ENCODE measurements around the gene BMF. TPM values are rescaled to one million over a fixed set of nuclear protein-coding genes. Genes with fewer than 3 reads are reported as not detected.

BMF gene
- total and polyA plus RNA-seq, 7 donors, result 4.8 to 18.1 (median 15.3) TPM

GRCh38 chr15:40134885-40135284, 26.2 kb upstream of the BMF start:
- WGBS, 2 donors, result 83 to 87% methylated on average over 9 of the region's 9 CpGs
- Histone ChIP-seq H3K27me3 (peaks cover 0 to 2% (median 0%) of the 10 kb centered on the region in 3 donors), H3K27ac (no peak overlapping the region), H3K9me3 (no peaks in the 10 kb centered on the region), H3K4me1 (no peaks in the 10 kb centered on the region), H3K36me3 (no peaks in the 10 kb centered on the region), H3K4me3 (no peak overlapping the region)
- no peak for TF ChIP-seq POLR2AphosphoS5 (IDR thresholded peaks at IDR 0.05)
- no peak for TF ChIP-seq EP300 (IDR thresholded peaks at IDR 0.05)
- no peak for TF ChIP-seq POLR2A (IDR thresholded peaks at IDR 0.05)
- no peak for TF ChIP-seq CTCF (IDR thresholded peaks at IDR 0.05)
- DNase-seq, result no peak
- intact Hi-C loops (cut with DNase I), result no loop called here

GRCh38 chr15:40133544-40133943, 24.9 kb upstream of the BMF start:
- no peak overlapping the region for H3K4me3 ChIP-seq
- no peak overlapping the region for H3K27ac ChIP-seq
- intact Hi-C loops (cut with DNase I), result no loop called here
- TF ChIP-seq EP300 (IDR thresholded peaks at IDR 0.05) (no peak), POLR2A (IDR thresholded peaks at IDR 0.05) (no peak), POLR2AphosphoS5 (IDR thresholded peaks at IDR 0.05) (no peak), CTCF (IDR thresholded peaks at IDR 0.05) (no peak)
- WGBS, 2 donors, result 95 to 96% methylated on average over 13 of the region's 13 CpGs
- no peaks in the 10 kb centered on the region for H3K4me1 ChIP-seq
- peaks cover 0 to 4% (median 0%) of the 10 kb centered on the region in 3 donors for H3K27me3 ChIP-seq
- no peaks in the 10 kb centered on the region for H3K9me3 ChIP-seq
- no peak for DNase-seq
- H3K36me3 ChIP-seq, result no peaks in the 10 kb centered on the region

GRCh38 chr15:40130799-40131502, 22.3 kb upstream of the BMF start:
- intact Hi-C loops (cut with DNase I), result no loop called here
- Histone ChIP-seq H3K36me3 (no peaks in the 10 kb centered on the region), H3K4me3 (no peak overlapping the region), H3K9me3 (no peaks in the 10 kb centered on the region), H3K27ac (no peak overlapping the region), H3K4me1 (no peaks in the 10 kb centered on the region), H3K27me3 (peaks cover 0 to 4% (median 0%) of the 10 kb centered on the region in 3 donors)
- DNase-seq, result no peak
- TF ChIP-seq EP300 (IDR thresholded peaks at IDR 0.05) (no peak), POLR2AphosphoS5 (IDR thresholded peaks at IDR 0.05) (no peak)
- WGBS, 2 donors, result 68 to 88% methylated on average over 19 of the region's 19 CpGs

- no peak for DNase-seq
- Histone ChIP-seq H3K36me3 (no peaks in the 10 kb centered on the region), H3K9me3 (no peaks in the 10 kb centered on the region), H3K27ac (no peak overlapping the region), H3K4me1 (no peaks in the 10 kb centered on the region), H3K4me3 (no peak overlapping the region), H3K27me3 (peaks cover 0 to 4% (median 0%) of the 10 kb centered on the region in 3 donors)
- TF ChIP-seq POLR2A (IDR thresholded peaks at IDR 0.05) (no peak), EP300 (IDR thresholded peaks at IDR 0.05) (no peak), CTCF (IDR thresholded peaks at IDR 0.05) (no peak)
- intact Hi-C loops (cut with DNase I), result no loop called here
- 56 to 86% methylated on average over 5 of the region's 5 CpGs for WGBS, 2 donors
Observed at GRCh38 chr15:40130118-40130517, 21.4 kb upstream of the BMF start.

GRCh38 chr15:40128766-40129660, 20.3 kb upstream of the BMF start:
- Histone ChIP-seq H3K27me3 (peaks cover 0 to 4% (median 0%) of the 10 kb centered on the region in 3 donors), H3K4me3 (no peak overlapping the region), H3K4me1 (no peaks in the 10 kb centered on the region), H3K9me3 (no peaks in the 10 kb centered on the region), H3K27ac (no peak overlapping the region), H3K36me3 (no peaks in the 10 kb centered on the region)
- intact Hi-C loops (cut with DNase I), result no loop called here
- DNase-seq, result no peak
- TF ChIP-seq POLR2AphosphoS5 (IDR thresholded peaks at IDR 0.05), result no peak
- TF ChIP-seq EP300 (IDR thresholded peaks at IDR 0.05), result no peak
- no peak for TF ChIP-seq CTCF (IDR thresholded peaks at IDR 0.05)
- TF ChIP-seq POLR2A (IDR thresholded peaks at IDR 0.05), result no peak
- 47 to 76% methylated on average over 27 of the region's 27 CpGs for WGBS, 2 donors

All from sigmoid colon (tissue), 7 donors.